Caco-2 (cell line): ENCODE data around the gene KIF26B. TPM values are rescaled to one million over a fixed set of nuclear protein-coding genes. Genes with fewer than 3 reads are reported as not detected.

Experiments
- BruUV-seq: library from RNA; stranded (reverse); fragments of 400-500 nt; replicated peaks from 2 replicates; lab custom pipeline; 2021; lab: Mats Ljungman, UMichigan
- CTCF ChIA-PET: fragments of 300-600 bp; sonication (Branson Sonifier 250); formaldehyde crosslinking; loops from one replicate; lab custom pipeline; 2022; ENCODE audit warnings: antibody characterized with exemption; lab: Charles Lee
- POLR2A ChIA-PET: fragments of 300-600 bp; sonication (Branson Sonifier 250); formaldehyde crosslinking; loops from one replicate; lab custom pipeline; 2022; ENCODE audit warnings: antibody characterized with exemption; lab: Charles Lee
- DNase-seq, 2 experiments: peaks; one replicate each; pipeline versions ENCODE4 v3.0.0 to v3.0.0-alpha.2; 2020 to 2022
- H3K27me3 ChIP-seq: replicated peaks from 2 replicates; pipeline ENCODE4 v1.6.0; 2011; ENCODE audit warnings: low read length; ENCODE audit not compliant: control insufficient read depth, insufficient read depth
- H3K36me3 ChIP-seq: 2 replicates; pipeline ENCODE4 v1.5.1; 2011; ENCODE audit warnings: low read length; ENCODE audit not compliant: control insufficient read depth, insufficient read depth
- H3K4me1 ChIP-seq: fragments of 250-450 bp; sonication (Bioruptor Pico); 2 replicates; pipeline ENCODE4 v1.5.1; 2020; ENCODE audit warnings: mild to moderate bottlenecking
- H3K4me3 ChIP-seq: 2 replicates; pipeline ENCODE4 v1.5.1; 2011; ENCODE audit warnings: low read depth, mild to moderate bottlenecking, control low read depth, low read length
- H3K9me3 ChIP-seq: fragments of 250-450 bp; sonication (Bioruptor Pico); 2 replicates; pipeline ENCODE4 v1.5.1; 2020; ENCODE audit warnings: mild to moderate bottlenecking, moderate library complexity
- H3K27ac Mint-ChIP-seq: one replicate; pipeline ENCODE4 v1.8.0; 2022; ENCODE audit warnings: mixed read lengths; ENCODE audit not compliant: unreplicated experiment
- H3K27me3 Mint-ChIP-seq: one replicate; pipeline ENCODE4 v1.8.0; 2022; ENCODE audit warnings: mixed read lengths; ENCODE audit not compliant: insufficient read depth, unreplicated experiment
- H3K36me3 Mint-ChIP-seq: one replicate; pipeline ENCODE4 v1.8.0; 2022; ENCODE audit warnings: mild to moderate bottlenecking, mixed read lengths; ENCODE audit not compliant: insufficient read depth, unreplicated experiment
- H3K4me1 Mint-ChIP-seq: one replicate; pipeline ENCODE4 v1.8.0; 2022; ENCODE audit warnings: low read depth, mixed read lengths; ENCODE audit not compliant: unreplicated experiment
- H3K4me3 Mint-ChIP-seq: one replicate; pipeline ENCODE4 v1.8.0; 2022; ENCODE audit warnings: mild to moderate bottlenecking, moderate library complexity, mixed read lengths; ENCODE audit not compliant: unreplicated experiment
- H3K9me3 Mint-ChIP-seq: one replicate; pipeline ENCODE4 v1.8.0; 2022; ENCODE audit warnings: mixed read lengths; ENCODE audit not compliant: unreplicated experiment
- intact Hi-C: fragments of 100-400 bp; cut with micrococcal nuclease; formaldehyde crosslinking; loops from one replicate; pipeline ENCODE4 v1.10.0; 2022; ENCODE audit not compliant: unreplicated experiment
- total RNA-seq: library from RNA; stranded (reverse); gene quantifications from 2 replicates; pipeline ENCODE4 v1.2.3, GENCODE V29; 2022
- TF ChIP-seq, protein P1 (sequence below), 2 experiments: fragments of 200-600 bp in 1 of 2; IDR thresholded peaks; 1 replicate in 1 of 2; 2 replicates in 1 of 2; pipeline versions ENCODE4 v1.5.1 to v1.8.0; 2011 to 2022; ENCODE audit warnings: antibody characterized with exemption in 1 of 2, control low read depth in 1 of 2, inconsistent platforms in 1 of 2, low read depth in 1 of 2, low read length in 1 of 2, mild to moderate bottlenecking in 1 of 2, moderate library complexity in 1 of 2; ENCODE audit not compliant: insufficient read depth in 1 of 2, severe bottlenecking in 1 of 2, unreplicated experiment in 1 of 2

Gene KIF26B
- total RNA-seq, 1 experiment from 2014 or later: 4.9 TPM

DNA sequence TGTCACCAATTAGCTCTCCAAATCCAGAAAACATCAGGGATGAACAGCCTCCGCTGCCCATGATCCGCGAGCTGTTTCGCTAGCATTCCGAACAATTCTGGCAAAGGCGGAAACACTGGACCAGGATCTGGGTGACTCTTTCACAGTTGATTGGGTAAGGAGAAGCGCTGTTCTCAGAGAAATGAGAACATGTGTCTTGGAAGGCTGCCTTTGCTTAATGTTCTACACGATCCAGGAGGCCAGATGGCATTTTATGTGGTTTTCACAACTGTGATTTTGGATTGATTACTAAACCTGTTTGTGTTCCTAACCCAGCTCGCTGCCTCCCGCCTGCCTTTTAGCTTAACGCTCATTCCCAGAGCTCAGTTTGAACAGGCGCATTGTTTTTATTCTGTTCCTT lies 144.0 kb downstream of the KIF26B start:
- Mint-ChIP-seq H3K4me3 (no peak overlapping the region), H3K36me3 (no peaks in the 10 kb centered on the region), H3K9me3 (no peaks in the 10 kb centered on the region), H3K27me3 (no peaks in the 10 kb centered on the region), H3K27ac (no peak overlapping the region), H3K4me1 (no peaks in the 10 kb centered on the region)
- ChIA-PET CTCF (no interaction called here), POLR2A (no interaction called here)
- no peak for DNase-seq
- no peak overlapping the region for H3K4me3 ChIP-seq
- no peaks in the 10 kb centered on the region for H3K27me3 ChIP-seq
- TF ChIP-seq, protein P1, sequence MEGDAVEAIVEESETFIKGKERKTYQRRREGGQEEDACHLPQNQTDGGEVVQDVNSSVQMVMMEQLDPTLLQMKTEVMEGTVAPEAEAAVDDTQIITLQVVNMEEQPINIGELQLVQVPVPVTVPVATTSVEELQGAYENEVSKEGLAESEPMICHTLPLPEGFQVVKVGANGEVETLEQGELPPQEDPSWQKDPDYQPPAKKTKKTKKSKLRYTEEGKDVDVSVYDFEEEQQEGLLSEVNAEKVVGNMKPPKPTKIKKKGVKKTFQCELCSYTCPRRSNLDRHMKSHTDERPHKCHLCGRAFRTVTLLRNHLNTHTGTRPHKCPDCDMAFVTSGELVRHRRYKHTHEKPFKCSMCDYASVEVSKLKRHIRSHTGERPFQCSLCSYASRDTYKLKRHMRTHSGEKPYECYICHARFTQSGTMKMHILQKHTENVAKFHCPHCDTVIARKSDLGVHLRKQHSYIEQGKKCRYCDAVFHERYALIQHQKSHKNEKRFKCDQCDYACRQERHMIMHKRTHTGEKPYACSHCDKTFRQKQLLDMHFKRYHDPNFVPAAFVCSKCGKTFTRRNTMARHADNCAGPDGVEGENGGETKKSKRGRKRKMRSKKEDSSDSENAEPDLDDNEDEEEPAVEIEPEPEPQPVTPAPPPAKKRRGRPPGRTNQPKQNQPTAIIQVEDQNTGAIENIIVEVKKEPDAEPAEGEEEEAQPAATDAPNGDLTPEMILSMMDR (IDR thresholded peaks at IDR 0.05; ENCODE audit: insufficient read depth in 1 of 2, low read depth in 1 of 2, low read length in 1 of 2, severe bottlenecking in 1 of 2, unreplicated experiment in 1 of 2): no peak
- H3K36me3 ChIP-seq: no peaks in the 10 kb centered on the region
- no TSS peak for BruUV-seq
- no peaks in the 10 kb centered on the region for H3K9me3 ChIP-seq
- intact Hi-C loops: no loop called here
- no peaks in the 10 kb centered on the region for H3K4me1 ChIP-seq

DNA sequence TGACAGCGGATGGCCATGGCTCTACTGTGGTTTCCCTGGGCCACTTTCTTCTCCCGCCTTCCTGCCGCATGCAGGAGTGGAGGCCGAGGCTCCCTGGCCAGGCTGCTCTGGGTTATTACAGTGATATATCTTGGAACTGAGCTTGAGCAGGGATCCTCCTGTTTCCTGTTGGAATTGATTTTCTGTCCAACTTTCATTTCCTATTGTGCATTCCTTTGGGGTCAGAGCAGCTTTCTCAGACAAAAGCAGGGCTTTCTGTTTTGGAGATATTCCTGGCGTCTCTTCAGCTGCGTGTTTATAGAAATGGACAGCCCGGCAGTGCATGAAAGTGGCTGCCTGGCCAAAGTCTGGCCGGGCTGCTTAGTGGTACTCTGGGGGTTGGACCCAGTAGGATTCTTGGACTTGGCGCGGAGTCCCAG lies 146.4 kb downstream of the KIF26B start:
- ChIA-PET CTCF (no interaction called here), POLR2A (no interaction called here)
- Histone ChIP-seq H3K4me3 (no peak overlapping the region), H3K9me3 (no peaks in the 10 kb centered on the region), H3K4me1 (no peaks in the 10 kb centered on the region), H3K36me3 (no peaks in the 10 kb centered on the region), H3K27me3 (no peaks in the 10 kb centered on the region)
- Mint-ChIP-seq H3K36me3 (no peaks in the 10 kb centered on the region), H3K27me3 (no peaks in the 10 kb centered on the region), H3K4me3 (no peak overlapping the region), H3K9me3 (no peaks in the 10 kb centered on the region), H3K27ac (no peak overlapping the region), H3K4me1 (no peaks in the 10 kb centered on the region)
- TF ChIP-seq, protein P1 (IDR thresholded peaks at IDR 0.05; ENCODE audit: insufficient read depth in 1 of 2, low read depth in 1 of 2, low read length in 1 of 2, severe bottlenecking in 1 of 2, unreplicated experiment in 1 of 2): no peak
- BruUV-seq: no TSS peak
- DNase-seq: no peak
- intact Hi-C loops: no loop called here

DNA sequence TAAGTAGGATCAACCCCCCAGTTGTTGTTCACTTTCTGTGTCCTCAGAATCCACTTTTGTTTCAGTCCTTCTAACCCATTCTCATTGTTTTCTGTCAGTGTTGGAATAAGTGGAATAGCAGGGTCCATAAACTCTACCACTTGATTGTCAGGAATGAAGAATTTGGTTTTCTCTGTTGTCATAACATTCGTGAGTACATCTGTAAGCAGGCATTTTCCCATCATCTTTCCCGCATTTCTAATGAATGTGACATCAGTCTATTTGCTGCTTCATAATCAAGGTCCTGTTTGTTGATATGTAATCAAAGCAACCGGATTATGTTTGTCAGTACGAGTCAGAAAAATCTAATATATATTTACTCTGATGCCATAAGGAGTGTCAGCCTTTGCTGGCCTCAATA lies 147.1 kb downstream of the KIF26B start:
- CTCF ChIA-PET: no interaction called here
- no peak overlapping the region for H3K27ac Mint-ChIP-seq

More for the DNA sequence above, 147.1 kb downstream of the KIF26B start:
- Histone ChIP-seq H3K27me3 (no peaks in the 10 kb centered on the region), H3K9me3 (no peaks in the 10 kb centered on the region), H3K4me1 (no peaks in the 10 kb centered on the region), H3K36me3 (no peaks in the 10 kb centered on the region), H3K4me3 (no peak overlapping the region)
- Mint-ChIP-seq H3K9me3 (no peaks in the 10 kb centered on the region), H3K27me3 (no peaks in the 10 kb centered on the region), H3K4me1 (no peaks in the 10 kb centered on the region), H3K36me3 (no peaks in the 10 kb centered on the region), H3K4me3 (no peak overlapping the region)
- BruUV-seq: no TSS peak
- POLR2A ChIA-PET: no interaction called here
- TF ChIP-seq, protein P1 (IDR thresholded peaks at IDR 0.05; ENCODE audit: insufficient read depth in 1 of 2, low read depth in 1 of 2, low read length in 1 of 2, severe bottlenecking in 1 of 2, unreplicated experiment in 1 of 2): no peak
- no peak for DNase-seq
- intact Hi-C loops: no loop called here
